Psoas muscle (tissue), 8 donors: ENCODE measurements around the gene FAM118A. TPM values are rescaled to one million over a fixed set of nuclear protein-coding genes. Genes with fewer than 3 reads are reported as not detected.
A peak's percentile ranks its signal among the peaks of the same experiment; 100 is the strongest.

Experiments
- ATAC-seq, 4 donors: fragments of 200-7000 bp; cut with Tn5 transposase; one replicate each; pipeline ENCODE4 v1.9.1; 2020; ENCODE audit warnings: moderate library complexity in 3 of 4, mild to moderate bottlenecking in 2 of 4
- DNase-seq, 2 donors: peaks; one replicate each; pipeline ENCODE4 v3.0.0-alpha.2; 2020
- H3K27ac ChIP-seq: fragments of 200-600 bp; one replicate; pipeline ENCODE4 v1.8.0; 2022
- H3K27me3 ChIP-seq, 3 donors: fragments of 200-600 bp in 1 of 3; one replicate each; pipeline versions ENCODE4 v1.6.1 to v1.8.0; 2013 to 2022; ENCODE audit warnings: low read length in 2 of 3, mild to moderate bottlenecking in 2 of 3, moderate library complexity in 1 of 3; ENCODE audit not compliant: insufficient read depth in 3 of 3
- H3K36me3 ChIP-seq, 2 donors: fragments of 200-600 bp in 1 of 2; one replicate each; pipeline versions ENCODE4 v1.6.1 to v1.8.0; 2013 to 2022; ENCODE audit warnings: low read depth in 1 of 2, mild to moderate bottlenecking in 1 of 2, moderate library complexity in 1 of 2; ENCODE audit not compliant: insufficient read depth in 1 of 2
- H3K4me1 ChIP-seq: fragments of 200-600 bp; one replicate; pipeline ENCODE4 v1.8.0; 2022
- H3K4me3 ChIP-seq: fragments of 200-600 bp; one replicate; pipeline ENCODE4 v1.8.0; 2022; ENCODE audit warnings: mild to moderate bottlenecking
- H3K9me3 ChIP-seq: fragments of 200-600 bp; one replicate; pipeline ENCODE4 v1.8.0; 2022
- WGBS, 3 donors: extraction: QIAGEN DNeasy Blood & Tissue Kit; methylation state at CpG; one replicate each; pipeline versions ENCODE4 v1.1.6 to v1.1.7; 2013; 5-methylcytosine and 5-hydroxymethylcytosine counted together
- intact Hi-C, 2 donors: fragments of 100-400 bp; cut with DNase I; formaldehyde crosslinking; loops; one replicate each; pipeline versions ENCODE4 v1.11.0 to v1.14.2; 2022
- polyA plus RNA-seq, 3 donors: library from polyadenylated mRNA; stranded (reverse); fragments of 200-250 nt; gene quantifications; one replicate each; pipeline ENCODE4 v1.2.3, GENCODE V29; 2013
- total RNA-seq, 4 donors: library from RNA; stranded (reverse); fragmentation: NEBNext Ultra II Directional in 2 of 4; extraction: Animal tissue kit (Norgen Biotek cat#: 25700) in 2 of 4; gene quantifications; one replicate each; pipeline versions ENCODE4 v1.2.1 to v1.2.4, GENCODE V29; 2021 to 2023
- TF ChIP-seq, protein P1 (sequence below): fragments of 200-600 bp; IDR thresholded peaks from one replicate; pipeline ENCODE4 v1.8.0; 2022; ENCODE audit warnings: antibody characterized with exemption
- donor health status: healthy with polysubstance abuse.
- donor health status: DM: no; HTN: no; CAD: no; lungs with moderate emphysema.
- donor health status: Bipolar disorder and iron deficiency.
- donor health status: healthy.
- donor health status: DM: yes; HTN: yes; CAD: no.
- donor health status: DM: no; HTN: no; CAD: no.
- donor health status: DM: no; HTN: no; CAD: no.
- donor health status: DM: yes; HTN: yes; CAD: no.

The FAM118A gene
- total and polyA plus RNA-seq, 7 donors, result 5.8 to 25.5 (median 16.1) TPM

DNA sequence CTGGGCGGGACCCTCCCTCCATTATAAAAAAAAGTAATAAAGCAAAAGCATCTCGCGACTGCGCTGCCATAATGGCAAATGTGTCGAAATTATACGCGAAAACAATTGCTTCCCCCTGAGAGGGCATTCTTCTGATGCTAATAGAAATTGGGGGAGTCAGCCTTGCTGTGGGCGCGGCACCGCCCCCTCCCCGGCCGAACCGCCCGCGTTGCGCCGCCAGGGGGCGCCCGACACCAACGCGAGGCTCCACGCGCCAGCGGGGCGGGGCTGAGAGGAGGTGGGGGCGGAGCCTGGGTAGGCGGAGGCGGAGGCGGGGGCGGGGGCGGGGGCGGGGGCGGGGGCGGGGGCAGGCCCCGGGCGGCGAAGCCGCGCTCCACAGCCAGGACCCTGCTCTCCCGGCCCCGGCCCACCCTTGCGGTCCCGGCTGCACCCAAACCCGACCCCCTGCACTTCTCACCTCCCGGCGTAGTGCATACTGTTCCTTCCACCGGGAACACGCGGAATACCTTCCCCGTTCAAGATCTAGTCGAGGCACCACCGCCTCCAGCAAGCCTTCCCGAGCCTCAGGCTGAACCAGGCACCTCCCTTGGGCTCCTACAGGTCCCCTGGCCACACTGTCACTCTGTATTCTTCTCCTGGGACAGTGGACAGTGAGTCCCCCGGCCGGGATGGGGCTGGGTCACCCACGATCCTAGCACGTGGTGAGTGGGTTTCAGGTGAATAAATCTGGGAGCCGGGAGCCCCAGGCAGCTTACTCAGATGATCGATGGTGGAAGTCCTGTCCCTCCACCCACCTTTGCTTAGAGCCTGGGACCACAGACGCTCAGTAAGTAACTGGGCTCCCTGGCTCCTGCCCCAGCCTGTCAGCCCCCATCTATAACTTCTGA lies 40.5 kb upstream of the FAM118A start:
- Histone ChIP-seq H3K36me3 (no peaks in the 10 kb centered on the region), H3K9me3 (no peaks in the 10 kb centered on the region), H3K4me1 (peaks cover 31% of the 10 kb centered on the region), H3K27me3 (no peaks in the 10 kb centered on the region), H3K4me3 (peak overlapping the region; percentile 74), H3K27ac (peak overlapping the region; percentile 68)
- 1 to 3% (median 1%) methylated on average over 36 to 59 of the region's 60 CpGs for WGBS, 3 donors
- DNase-seq, result peak; percentile 85 to 95
- peak; percentile 79 to 87 (median 83) for ATAC-seq
- TF ChIP-seq, protein P1, sequence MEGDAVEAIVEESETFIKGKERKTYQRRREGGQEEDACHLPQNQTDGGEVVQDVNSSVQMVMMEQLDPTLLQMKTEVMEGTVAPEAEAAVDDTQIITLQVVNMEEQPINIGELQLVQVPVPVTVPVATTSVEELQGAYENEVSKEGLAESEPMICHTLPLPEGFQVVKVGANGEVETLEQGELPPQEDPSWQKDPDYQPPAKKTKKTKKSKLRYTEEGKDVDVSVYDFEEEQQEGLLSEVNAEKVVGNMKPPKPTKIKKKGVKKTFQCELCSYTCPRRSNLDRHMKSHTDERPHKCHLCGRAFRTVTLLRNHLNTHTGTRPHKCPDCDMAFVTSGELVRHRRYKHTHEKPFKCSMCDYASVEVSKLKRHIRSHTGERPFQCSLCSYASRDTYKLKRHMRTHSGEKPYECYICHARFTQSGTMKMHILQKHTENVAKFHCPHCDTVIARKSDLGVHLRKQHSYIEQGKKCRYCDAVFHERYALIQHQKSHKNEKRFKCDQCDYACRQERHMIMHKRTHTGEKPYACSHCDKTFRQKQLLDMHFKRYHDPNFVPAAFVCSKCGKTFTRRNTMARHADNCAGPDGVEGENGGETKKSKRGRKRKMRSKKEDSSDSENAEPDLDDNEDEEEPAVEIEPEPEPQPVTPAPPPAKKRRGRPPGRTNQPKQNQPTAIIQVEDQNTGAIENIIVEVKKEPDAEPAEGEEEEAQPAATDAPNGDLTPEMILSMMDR, result peak; percentile 96
- intact Hi-C loops, result loop anchor here (1.0 to 5.0 kb wide), 4 partner anchors 166 to 284 kb away; no protein-coding TSS in a partner anchor

DNA sequence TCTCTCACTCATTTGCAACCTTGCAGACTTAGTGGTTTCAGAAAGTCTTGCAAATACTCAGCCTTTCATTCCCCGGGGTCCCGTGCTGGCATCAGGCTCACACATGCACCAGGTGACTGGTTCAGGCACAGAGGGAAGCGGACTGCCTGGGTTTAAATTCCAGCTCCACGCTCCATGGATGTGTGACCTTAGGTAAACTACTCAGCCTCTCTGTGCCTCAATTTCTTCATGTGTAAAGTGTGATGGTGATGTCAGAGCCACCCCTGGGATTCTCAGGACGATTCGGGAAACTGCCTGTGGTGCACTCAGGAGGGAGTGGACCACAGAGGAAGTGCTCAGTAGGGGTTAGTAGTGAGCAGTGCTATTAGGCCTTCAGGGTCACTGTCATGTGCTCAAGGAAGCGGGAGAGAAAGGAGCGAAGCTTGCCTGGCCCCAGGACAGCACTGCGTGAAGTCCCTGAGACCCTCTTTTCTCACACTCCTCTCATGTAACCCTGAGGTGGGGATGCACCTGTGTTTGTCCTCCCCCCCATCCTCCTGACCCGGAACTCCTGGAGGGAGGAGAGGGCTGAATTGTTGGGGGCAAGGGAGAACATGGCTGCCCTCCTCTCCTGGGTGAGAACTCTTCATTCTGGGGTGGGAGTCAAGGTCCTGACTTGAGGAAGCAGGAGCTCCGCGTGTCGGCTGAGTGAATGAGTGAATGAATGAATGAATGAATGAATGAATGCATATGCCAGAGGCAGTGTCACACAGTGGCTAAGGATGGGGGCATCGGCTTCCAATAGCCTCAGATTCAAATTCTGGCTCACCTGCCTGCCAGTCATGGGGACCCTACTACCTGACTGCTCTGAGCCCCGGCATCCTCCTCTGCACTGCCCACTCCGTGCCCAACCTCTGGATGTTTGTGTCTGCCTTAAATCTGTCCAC lies 39.4 kb upstream of the FAM118A start:
- intact Hi-C loops, result no loop called here
- H3K27ac ChIP-seq, result peak overlapping the region; percentile 68
- TF ChIP-seq, protein P1, result no peak
- peaks cover 31% of the 10 kb centered on the region for H3K4me1 ChIP-seq
- no peaks in the 10 kb centered on the region for H3K27me3 ChIP-seq
- H3K9me3 ChIP-seq, result no peaks in the 10 kb centered on the region
- no peak for ATAC-seq
- no peak overlapping the region for H3K4me3 ChIP-seq
- DNase-seq, result no peak
- no peaks in the 10 kb centered on the region for H3K36me3 ChIP-seq
- 69 to 72% (median 72%) methylated on average over 16 of the region's 16 CpGs for WGBS, 3 donors

DNA sequence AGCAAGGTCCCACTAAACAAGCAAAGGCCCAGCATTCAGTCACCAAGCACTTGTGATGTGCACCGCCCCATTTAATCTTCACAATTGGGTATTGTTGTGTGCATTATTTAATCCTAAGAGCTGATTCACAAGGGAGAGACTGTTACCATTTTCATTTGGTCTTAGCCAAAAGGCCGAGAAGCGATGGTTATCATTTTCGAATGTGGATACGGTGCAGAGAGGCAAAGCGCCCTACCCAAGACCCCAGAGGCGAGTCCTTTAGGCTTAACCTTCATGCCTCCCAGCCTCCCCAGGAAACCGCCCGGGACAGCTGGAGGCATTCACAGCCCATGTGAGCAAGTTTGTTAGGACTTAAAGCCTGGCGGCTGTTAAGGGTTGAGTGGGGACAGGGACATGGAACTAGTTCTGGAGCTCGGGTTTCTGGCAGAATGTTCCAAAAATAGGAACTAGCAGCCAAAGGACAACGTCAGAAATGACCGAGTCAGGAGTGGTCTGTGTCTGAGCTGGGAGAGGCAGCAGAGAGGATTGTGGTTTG lies 38.0 kb upstream of the FAM118A start:
- Histone ChIP-seq H3K4me3 (no peak overlapping the region), H3K27ac (peak overlapping the region; percentile 92), H3K9me3 (no peaks in the 10 kb centered on the region), H3K4me1 (peaks cover 31% of the 10 kb centered on the region), H3K27me3 (no peaks in the 10 kb centered on the region), H3K36me3 (no peaks in the 10 kb centered on the region)
- DNase-seq, result peak; percentile 67 to 84
- TF ChIP-seq, protein P1, result no peak
- intact Hi-C loops, result loop anchor here in 1 of 2 donors (2.0 kb wide), 1 partner anchor 65 kb away; no protein-coding TSS in a partner anchor
- peak; percentile 76 to 86 (median 82) for ATAC-seq
- WGBS, 3 donors, result 14 to 20% (median 20%) methylated on average over 13 of the region's 13 CpGs

DNA sequence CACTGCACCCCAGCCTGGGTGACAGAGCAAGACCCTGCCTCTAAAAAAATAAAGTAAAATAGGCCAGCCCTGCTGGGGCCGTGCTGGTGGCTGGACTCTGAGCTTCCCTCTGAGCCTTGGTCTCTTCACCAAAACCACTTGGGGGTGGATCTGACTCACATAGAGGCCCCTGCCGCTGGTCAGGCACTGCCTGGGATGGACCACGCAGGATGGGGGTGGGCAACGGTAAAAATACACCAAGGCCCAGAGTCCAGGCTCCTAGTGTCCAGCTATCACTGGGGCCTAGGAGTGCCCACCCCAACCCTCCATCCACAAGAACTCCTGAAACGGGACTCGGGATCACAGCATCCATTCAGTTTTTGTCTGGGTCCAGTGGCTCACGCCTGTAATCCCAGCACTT lies 37.2 kb upstream of the FAM118A start:
- H3K36me3 ChIP-seq, result no peaks in the 10 kb centered on the region
- ATAC-seq (peak in 1 of 4 donors; percentile 15), DNase-seq (no peak)
- WGBS, 3 donors, result 74 to 78% (median 76%) methylated on average over 7 of the region's 7 CpGs
- H3K4me3 ChIP-seq, result no peak overlapping the region
- H3K4me1 ChIP-seq, result peaks cover 31% of the 10 kb centered on the region
- peak overlapping the region; percentile 92 for H3K27ac ChIP-seq
- intact Hi-C loops, result loop anchor here in 1 of 2 donors (2.0 kb wide), 1 partner anchor 64 kb away; no protein-coding TSS in a partner anchor
- TF ChIP-seq, protein P1, result no peak
- H3K9me3 ChIP-seq, result no peaks in the 10 kb centered on the region
- H3K27me3 ChIP-seq, result no peaks in the 10 kb centered on the region
